GM12878 (cell line): Measurements from ENCODE around the gene FAM210A. TPM values are rescaled to one million over a fixed set of nuclear protein-coding genes. Genes with fewer than 3 reads are reported as not detected.

Source experiments
- ATAC-seq: fragments of 200-7000 bp; cut with Tn5 transposase; 3 replicates; pipeline ENCODE4 v1.9.1; 2020; ENCODE audit warnings: mild to moderate bottlenecking, moderate library complexity
- BruUV-seq: library from RNA; stranded (reverse); fragments of 400-500 nt; replicated peaks from 2 replicates; lab custom pipeline; 2021; lab: Mats Ljungman, UMichigan
- CTCF ChIA-PET: fragments of 300-600 bp; sonication (Branson Sonifier 250); formaldehyde crosslinking; extraction: SDS; loops from one replicate; lab custom pipeline; 2021; ENCODE audit warnings: inconsistent platforms; lab: Yijun Ruan, JAX
- POLR2A ChIA-PET: fragments of 350-600 bp; formaldehyde crosslinking; extraction: SDS; loops from one replicate; lab custom pipeline; 2021; ENCODE audit warnings: inconsistent platforms; lab: Charles Lee
- RAD21 ChIA-PET: fragments of 300-600 bp; sonication (Branson Sonifier 250); formaldehyde crosslinking; loops from one replicate; lab custom pipeline; 2023; ENCODE audit warnings: antibody characterized with exemption; ENCODE audit not compliant: unreplicated experiment; lab: Charles Lee
- SMC1A ChIA-PET: fragments of 300-600 bp; sonication (Branson Sonifier 250); formaldehyde crosslinking; loops from one replicate; lab custom pipeline; 2023; ENCODE audit not compliant: unreplicated experiment, uncharacterized antibody; lab: Charles Lee
- DNase-seq: peaks from one replicate; pipeline ENCODE4 v3.0.0-alpha.2; 2011; ENCODE audit warnings: low read depth, low spot score
- FAIRE-seq: peaks from 3 replicates; lab custom pipeline; 2011; peaks lifted over from hg19 to GRCh38; lab: Jason Lieb, UNC
- H2AFZ ChIP-seq: 2 replicates; pipeline ENCODE4 v1.6.0; 2011; ENCODE audit warnings: low read depth, low read length, control low read depth; ENCODE audit not compliant: control insufficient read depth
- H3K27ac ChIP-seq: 2 replicates; pipeline ENCODE4 v1.5.1; 2011; ENCODE audit warnings: control low read depth; ENCODE audit not compliant: control insufficient read depth, insufficient read depth
- H3K27me3 ChIP-seq, 2 experiments: replicated peaks in 1 of 2; 2 replicates each; pipeline versions ENCODE4 v1.6.0 to v1.6.1; 2011; ENCODE audit warnings: low read length in 1 of 2; ENCODE audit not compliant: control insufficient read depth in 2 of 2, insufficient read depth in 2 of 2
- H3K36me3 ChIP-seq, 2 experiments: 2 replicates each; pipeline ENCODE4 v1.5.1; 2011; ENCODE audit warnings: low read length in 1 of 2; ENCODE audit not compliant: control insufficient read depth in 2 of 2, insufficient read depth in 2 of 2
- H3K4me1 ChIP-seq: 2 replicates; pipeline ENCODE4 v1.6.1; 2011; ENCODE audit warnings: mild to moderate bottlenecking, low read length, moderate library complexity, mixed read lengths; ENCODE audit not compliant: control insufficient read depth, insufficient read depth
- H3K4me2 ChIP-seq: 2 replicates; pipeline ENCODE4 v1.6.0; 2011; ENCODE audit warnings: control low read depth; ENCODE audit not compliant: control insufficient read depth, insufficient read depth
- H3K4me3 ChIP-seq: fragments of 200-600 bp; sonication (generic); 2 replicates; pipeline ENCODE4 v1.5.1; 2016
- H3K79me2 ChIP-seq: 2 replicates; pipeline ENCODE4 v1.6.0; 2011; ENCODE audit warnings: low read length; ENCODE audit not compliant: control insufficient read depth, insufficient read depth
- H3K9ac ChIP-seq: 2 replicates; pipeline ENCODE4 v1.8.0; 2011; ENCODE audit warnings: low read length, control low read depth, mixed read lengths; ENCODE audit not compliant: control insufficient read depth, insufficient read depth
- H3K9me3 ChIP-seq: replicated peaks from 3 replicates; pipeline ENCODE4 v1.5.1; 2011; ENCODE audit warnings: mild to moderate bottlenecking, low read length; ENCODE audit not compliant: control insufficient read depth, insufficient read depth
- H4K20me1 ChIP-seq: 2 replicates; pipeline ENCODE4 v1.6.0; 2011; ENCODE audit not compliant: control insufficient read depth, insufficient read depth
- BACH1 ChIP-seq: fragments of 450-650 bp; IDR thresholded peaks from 2 replicates; pipeline ENCODE4 v1.6.1; 2017; ENCODE audit warnings: mild to moderate bottlenecking, borderline replicate concordance
- CBFB ChIP-seq: IDR thresholded peaks from 2 replicates; pipeline ENCODE4 v1.6.1; 2016; ENCODE audit warnings: antibody characterized with exemption, low read depth
- CBX5 ChIP-seq: sonication (generic); IDR thresholded peaks from 2 replicates; pipeline ENCODE4 v1.6.1; 2016; ENCODE audit warnings: low read depth, moderate library complexity, mild to moderate bottlenecking, inconsistent platforms
- DPF2 ChIP-seq: fragments of 450-650 bp; IDR thresholded peaks from 2 replicates; pipeline ENCODE4 v1.6.1; 2017; ENCODE audit warnings: mild to moderate bottlenecking
- E2F8 ChIP-seq: fragments of 450-650 bp; IDR thresholded peaks from 2 replicates; pipeline ENCODE4 v1.6.1; 2018; ENCODE audit warnings: mild to moderate bottlenecking, low read depth, moderate library complexity; ENCODE audit not compliant: partially characterized antibody
- ETV6 ChIP-seq, 2 experiments: fragments of 450-650 bp in 1 of 2; IDR thresholded peaks in 1 of 2; conservative IDR thresholded peaks in 1 of 2; 2 replicates each; pipeline ENCODE4 v1.6.1; 2014; ENCODE audit warnings: antibody characterized with exemption in 1 of 2, borderline replicate concordance in 1 of 2, low read depth in 1 of 2, mild to moderate bottlenecking in 1 of 2, moderate library complexity in 1 of 2
- GABPA ChIP-seq: IDR thresholded peaks from 2 replicates; pipeline ENCODE4 v1.6.1; 2014; ENCODE audit warnings: antibody characterized with exemption, low read depth, mild to moderate bottlenecking, inconsistent platforms
- IKZF1 ChIP-seq: fragments of 450-650 bp; conservative IDR thresholded peaks from 2 replicates; pipeline ENCODE4 v1.6.1; 2017; ENCODE audit warnings: antibody characterized with exemption, mild to moderate bottlenecking
- KLF5 ChIP-seq: fragments of 450-650 bp; IDR thresholded peaks from 2 replicates; pipeline ENCODE4 v1.6.1; 2014; ENCODE audit warnings: mild to moderate bottlenecking; ENCODE audit not compliant: partially characterized antibody
- LARP7 ChIP-seq: fragments of 450-650 bp; IDR thresholded peaks from 2 replicates; pipeline ENCODE4 v1.6.1; 2017; ENCODE audit warnings: mild to moderate bottlenecking
- MLLT1 ChIP-seq: fragments of 450-650 bp; IDR thresholded peaks from 2 replicates; pipeline ENCODE4 v1.6.1; 2016; ENCODE audit warnings: mild to moderate bottlenecking
- TAF1 ChIP-seq: IDR thresholded peaks from 2 replicates; pipeline ENCODE4 v1.6.1; 2011; ENCODE audit warnings: mild to moderate bottlenecking, low read depth, low read length, borderline replicate concordance
- WGBS: methylation state at CpG from one replicate; pipeline ENCODE4 v1.1.6; 2016; ENCODE audit warnings: low lambda C conversion rate; ENCODE audit not compliant: insufficient replicate concordance, insufficient coverage; ENCODE audit errors: missing lambda C conversion rate; 5-methylcytosine and 5-hydroxymethylcytosine counted together
- in situ Hi-C: fragments of 300-500 bp; cut with MboI; formaldehyde crosslinking; loops from 9 replicates; pipeline ENCODE4 v1.14.3; 2018; ENCODE audit warnings: mixed read lengths
- intact Hi-C: fragments of 100-400 bp; cut with micrococcal nuclease; formaldehyde crosslinking; loops from one replicate; pipeline ENCODE4 v1.14.2; 2022; ENCODE audit not compliant: unreplicated experiment
- polyA plus RNA-seq, 11 experiments: library from polyadenylated mRNA; depleted of rRNA in 4 of 11; unstranded in 6 of 11; stranded (reverse) in 5 of 11; fragments of >200 nt; fragmentation: Nextera tagmentation in 4 of 11; fragmentation: Illumina TruSeq in 1 of 11; extraction: Ambion mirVana in 4 of 11; extraction: Trizol in 1 of 11; gene quantifications; 1 replicate in 1 of 11; 2 replicates in 10 of 11; pipeline versions ENCODE4 v1.2.1 to v1.2.3, GENCODE V29; 2011 to 2016; ENCODE audit warnings: inconsistent platforms in 2 of 11, missing spikeins in 2 of 11, low read depth in 1 of 11
- total RNA-seq, 4 experiments: library from RNA; depleted of rRNA in 3 of 4; stranded (reverse); fragments of >200 nt in 3 of 4; fragmentation: Illumina TruSeq in 1 of 4; extraction: Trizol in 1 of 4; gene quantifications; 2 replicates each; pipeline versions ENCODE4 v1.2.1 to v1.2.3, GENCODE V29; 2013 to 2021
- TF ChIP-seq, protein P1 (sequence below): IDR thresholded peaks from 2 replicates; pipeline ENCODE4 v1.6.1; 2012; ENCODE audit warnings: low read depth, low read length, improper control_type of control experiment

FAM210A gene
- total and polyA plus RNA-seq, 10 of the 15 experiments (the other 5 are each of a cell fraction or from before 2014, with no cell fraction given) = 10.3 to 56.3 (median 17.7) TPM

DNA sequence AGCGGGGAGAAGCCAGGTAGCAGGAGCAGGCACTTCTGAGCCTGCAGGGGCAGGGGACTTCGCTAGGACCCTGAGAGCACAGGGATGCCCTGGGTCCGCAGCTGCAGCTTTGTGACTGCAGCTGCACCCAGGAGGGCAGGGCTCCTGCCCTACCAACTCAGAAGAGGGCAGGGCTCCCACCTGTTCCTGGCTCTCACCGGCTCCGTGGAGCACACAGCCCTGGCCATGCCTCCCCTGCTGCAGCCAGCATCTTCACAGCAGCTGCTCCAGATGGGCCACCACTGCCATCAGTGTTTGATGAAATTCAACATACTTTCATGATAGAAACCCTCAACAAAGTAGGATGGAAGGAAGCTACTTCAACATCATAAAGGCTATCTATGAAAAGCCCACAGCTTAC, 92.7 kb downstream of the FAM210A start (continued):
- TF ChIP-seq MLLT1 (no peak), KLF5 (no peak), IKZF1 (no peak)

GRCh38 chr18:13630716-13631268, 95.6 kb downstream of the FAM210A start:
- SMC1A ChIA-PET = interaction anchor here (0.7 to 6.9 kb wide), 6 partner anchors 15 to 417 kb away, joined by 3 to 241 read pairs (median 8); no protein-coding TSS in a partner anchor
- H3K4me1 ChIP-seq = peaks cover 5% of the 10 kb centered on the region
- no peak overlapping the region for H2AFZ ChIP-seq
- no peaks in the 10 kb centered on the region for H3K27me3 ChIP-seq
- H4K20me1 ChIP-seq = no peaks in the 10 kb centered on the region
- BruUV-seq = TSS peak; percentile 10
- intact Hi-C loops (loop anchor here (1.0 kb wide), 2 partner anchors 68 to 72 kb away; no protein-coding TSS in a partner anchor), in situ Hi-C loops (loop anchor here (25.0 kb wide), 1 partner anchor 468 kb away; no protein-coding TSS in a partner anchor)
- peaks cover 0 to 3% of the 10 kb centered on the region in 2 experiments; a peak in 2 of 4 replicates for H3K36me3 ChIP-seq
- no peak for TF ChIP-seq GABPA
- TF ChIP-seq, protein P1, sequence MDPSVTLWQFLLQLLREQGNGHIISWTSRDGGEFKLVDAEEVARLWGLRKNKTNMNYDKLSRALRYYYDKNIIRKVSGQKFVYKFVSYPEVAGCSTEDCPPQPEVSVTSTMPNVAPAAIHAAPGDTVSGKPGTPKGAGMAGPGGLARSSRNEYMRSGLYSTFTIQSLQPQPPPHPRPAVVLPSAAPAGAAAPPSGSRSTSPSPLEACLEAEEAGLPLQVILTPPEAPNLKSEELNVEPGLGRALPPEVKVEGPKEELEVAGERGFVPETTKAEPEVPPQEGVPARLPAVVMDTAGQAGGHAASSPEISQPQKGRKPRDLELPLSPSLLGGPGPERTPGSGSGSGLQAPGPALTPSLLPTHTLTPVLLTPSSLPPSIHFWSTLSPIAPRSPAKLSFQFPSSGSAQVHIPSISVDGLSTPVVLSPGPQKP = no peak
- no peak for TF ChIP-seq BACH1
- no peak for TF ChIP-seq CBFB
- no peak for TF ChIP-seq TAF1
- TF ChIP-seq LARP7 = no peak
- no peak for TF ChIP-seq E2F8
- no peak for TF ChIP-seq ETV6 (conservative IDR thresholded peaks at IDR 0.05 in 1 of 2, IDR thresholded peaks at IDR 0.05 in 1 of 2; ENCODE audit: borderline replicate concordance in 1 of 2, low read depth in 1 of 2)
- no peak for TF ChIP-seq CBX5
- TF ChIP-seq DPF2 = no peak
- POLR2A ChIA-PET = no interaction called here
- H3K27ac ChIP-seq = no peak overlapping the region
- 90% methylated on average over 7 of the region's 7 CpGs for WGBS
- CTCF ChIA-PET = interaction anchor here (0.8 to 11.8 kb wide), 6 partner anchors 8 to 412 kb away, joined by 3 to 337 read pairs (median 3); no protein-coding TSS in a partner anchor
- RAD21 ChIA-PET = interaction anchor here (0.5 to 4.1 kb wide), 4 partner anchors 52 to 686 kb away, joined by 3 to 161 read pairs (median 8); no protein-coding TSS in a partner anchor
- H3K4me2 ChIP-seq = no peak overlapping the region
- ATAC-seq (no peak), FAIRE-seq (no peak), DNase-seq (no peak)
- H3K9me3 ChIP-seq = no peaks in the 10 kb centered on the region; the same call in 2 of the 3 replicates
- H3K79me2 ChIP-seq = no peaks in the 10 kb centered on the region
- H3K9ac ChIP-seq = no peak overlapping the region
- no peak overlapping the region for H3K4me3 ChIP-seq
